HEK293 (cell line): ENCODE data around the gene APLP1.

Experiments used
- CTCF ChIA-PET: fragments of 350-600 bp; formaldehyde crosslinking; extraction: SDS; loops from one replicate; lab custom pipeline; 2021; ENCODE audit warnings: antibody characterized with exemption; lab: Yijun Ruan, JAX
- POLR2A ChIA-PET: fragments of 300-600 bp; formaldehyde crosslinking; extraction: SDS; loops from one replicate; lab custom pipeline; 2020; ENCODE audit warnings: antibody characterized with exemption, inconsistent platforms; lab: Yijun Ruan, JAX
- H3K27ac ChIP-seq: fragments of 200-500 bp; sonication (Bioruptor generic); 2 replicates; pipeline ENCODE4 v1.5.1; 2014; ENCODE audit warnings: low read depth, low read length, control low read depth, inconsistent platforms; ENCODE audit errors: extremely low read depth
- H3K36me3 ChIP-seq, 2 experiments: fragments of 200-500 bp in 1 of 2; sonication (Bioruptor generic) in 1 of 2; 1 replicate in 1 of 2; 2 replicates in 1 of 2; pipeline ENCODE4 v1.5.1; 2014 to 2017; ENCODE audit warnings: inconsistent platforms in 2 of 2, low read length in 2 of 2; ENCODE audit not compliant: control insufficient read depth in 2 of 2, insufficient read depth in 1 of 2
- H3K4me1 ChIP-seq: fragments of 200-500 bp; sonication (Bioruptor generic); 2 replicates; pipeline ENCODE4 v1.5.1; 2014; ENCODE audit warnings: mild to moderate bottlenecking, low read length, inconsistent platforms; ENCODE audit not compliant: control insufficient read depth, insufficient read depth
- H3K4me3 ChIP-seq: 2 replicates; pipeline ENCODE4 v1.5.1; 2011; ENCODE audit warnings: low read depth, mild to moderate bottlenecking, control low read depth, low read length, moderate library complexity
- H3K9me3 ChIP-seq: fragments of 200-500 bp; sonication (Bioruptor generic); 2 replicates; pipeline ENCODE4 v1.5.1; 2014; ENCODE audit warnings: low read depth, low read length, inconsistent platforms; ENCODE audit not compliant: control insufficient read depth, insufficient read depth
- EGR2 ChIP-seq: fragments of 450-650 bp; formaldehyde crosslinking; IDR thresholded peaks from 2 replicates; pipeline ENCODE4 v1.5.1; 2016; ENCODE audit warnings: low read depth, missing biosample characterization, missing genetic modification characterization
- IKZF3 ChIP-seq: fragments of 450-650 bp; IDR thresholded peaks from 2 replicates; pipeline ENCODE4 v1.5.0; 2018; ENCODE audit warnings: missing biosample characterization, mild to moderate bottlenecking, missing genetic modification characterization, moderate library complexity
- PRDM1 ChIP-seq: fragments of 450-650 bp; formaldehyde crosslinking; IDR thresholded peaks from 2 replicates; pipeline ENCODE4; 2016; ENCODE audit warnings: missing biosample characterization, missing genetic modification characterization
- PRDM2 ChIP-seq: fragments of 450-650 bp; formaldehyde crosslinking; IDR thresholded peaks from 2 replicates; pipeline ENCODE4 v1.5.1; 2016; ENCODE audit warnings: missing biosample characterization, missing genetic modification characterization, borderline replicate concordance
- SCRT2 ChIP-seq: fragments of 450-650 bp; formaldehyde crosslinking; IDR thresholded peaks from 2 replicates; pipeline ENCODE4 v1.5.1; 2016; ENCODE audit warnings: missing biosample characterization, missing genetic modification characterization
- SP3 ChIP-seq: fragments of 450-650 bp; formaldehyde crosslinking; IDR thresholded peaks from 2 replicates; pipeline ENCODE4 v1.5.1; 2016; ENCODE audit warnings: missing biosample characterization, missing genetic modification characterization
- SP7 ChIP-seq: fragments of 450-650 bp; formaldehyde crosslinking; IDR thresholded peaks from 2 replicates; pipeline ENCODE4 v1.5.1; 2016; ENCODE audit warnings: missing biosample characterization, missing genetic modification characterization
- ZBTB17 ChIP-seq: fragments of 450-650 bp; formaldehyde crosslinking; IDR thresholded peaks from 2 replicates; pipeline ENCODE4 v1.5.1; 2016; ENCODE audit warnings: missing biosample characterization, missing genetic modification characterization
- ZBTB20 ChIP-seq: fragments of 450-650 bp; formaldehyde crosslinking; IDR thresholded peaks from 2 replicates; pipeline ENCODE4 v1.5.1; 2016; ENCODE audit warnings: missing biosample characterization, missing genetic modification characterization
- ZNF121 ChIP-seq: fragments of 450-650 bp; formaldehyde crosslinking; IDR thresholded peaks from 2 replicates; pipeline ENCODE4 v1.5.1; 2016; ENCODE audit warnings: missing biosample characterization, missing genetic modification characterization
- ZNF132 ChIP-seq: fragments of 450-650 bp; formaldehyde crosslinking; IDR thresholded peaks from 2 replicates; pipeline ENCODE4 v1.5.1; 2017; ENCODE audit warnings: missing biosample characterization, missing genetic modification characterization, borderline replicate concordance
- ZNF146 ChIP-seq: fragments of 450-650 bp; formaldehyde crosslinking; IDR thresholded peaks from 2 replicates; pipeline ENCODE4 v1.5.1; 2016; ENCODE audit warnings: missing biosample characterization, missing genetic modification characterization
- ZNF148 ChIP-seq: fragments of 450-650 bp; formaldehyde crosslinking; IDR thresholded peaks from 2 replicates; pipeline ENCODE4 v1.5.0; 2017; ENCODE audit warnings: missing biosample characterization, missing genetic modification characterization, borderline replicate concordance
- ZNF155 ChIP-seq: fragments of 450-650 bp; formaldehyde crosslinking; IDR thresholded peaks from 2 replicates; pipeline ENCODE4 v1.5.1; 2016; ENCODE audit warnings: missing biosample characterization, missing genetic modification characterization
- ZNF223 ChIP-seq: fragments of 450-650 bp; formaldehyde crosslinking; IDR thresholded peaks from 2 replicates; pipeline ENCODE4 v1.5.1; 2016; ENCODE audit warnings: missing biosample characterization, missing genetic modification characterization
- ZNF501 ChIP-seq: fragments of 450-650 bp; formaldehyde crosslinking; IDR thresholded peaks from 2 replicates; pipeline ENCODE4 v1.5.1; 2016; ENCODE audit warnings: missing biosample characterization, missing genetic modification characterization
- ZNF600 ChIP-seq: fragments of 450-650 bp; formaldehyde crosslinking; IDR thresholded peaks from 2 replicates; pipeline ENCODE4 v1.5.1; 2016; ENCODE audit warnings: missing biosample characterization, missing genetic modification characterization
- ZNF610 ChIP-seq: fragments of 450-650 bp; formaldehyde crosslinking; IDR thresholded peaks from 2 replicates; pipeline ENCODE4 v1.5.1; 2016; ENCODE audit warnings: missing biosample characterization, missing genetic modification characterization, borderline replicate concordance
- ZNF629 ChIP-seq: fragments of 450-650 bp; formaldehyde crosslinking; IDR thresholded peaks from 2 replicates; pipeline ENCODE4 v1.5.1; 2017; ENCODE audit warnings: missing biosample characterization, missing genetic modification characterization
- ZNF791 ChIP-seq: fragments of 450-650 bp; formaldehyde crosslinking; IDR thresholded peaks from 2 replicates; pipeline ENCODE4 v1.5.1; 2016; ENCODE audit warnings: missing biosample characterization, missing genetic modification characterization
- ZSCAN23 ChIP-seq: fragments of 450-650 bp; formaldehyde crosslinking; IDR thresholded peaks from 2 replicates; pipeline ENCODE4 v1.5.1; 2016; ENCODE audit warnings: missing biosample characterization, missing genetic modification characterization
- TF ChIP-seq, protein P1 (sequence below): IDR thresholded peaks from 2 replicates; pipeline ENCODE4 v1.6.1; 2011; ENCODE audit warnings: mild to moderate bottlenecking, low read depth, low read length, borderline replicate concordance
- TF ChIP-seq, protein P2 (sequence below): fragments of 450-650 bp; formaldehyde crosslinking; IDR thresholded peaks from 2 replicates; pipeline ENCODE4 v1.5.1; 2016; ENCODE audit warnings: missing biosample characterization, missing genetic modification characterization
- TF ChIP-seq, protein P3 (sequence below): fragments of 450-650 bp; formaldehyde crosslinking; IDR thresholded peaks from 2 replicates; pipeline ENCODE4 v1.5.1; 2016; ENCODE audit warnings: missing biosample characterization, missing genetic modification characterization

Gene APLP1

GRCh38 chr19:35845215-35846037 is 22.9 kb upstream of the APLP1 start:
- CTCF ChIA-PET = interaction anchor here (0.5 to 1.3 kb wide), 12 partner anchors 9 to 936 kb away, joined by 3 to 6 read pairs (median 4); partner anchors contain the start of gene WDR62
- H3K4me3 ChIP-seq = peak overlapping the region; percentile 31
- peaks cover 19% of the 10 kb centered on the region for H3K4me1 ChIP-seq
- no peaks in the 10 kb centered on the region for H3K36me3 ChIP-seq
- H3K27ac ChIP-seq = no peak overlapping the region
- no peaks in the 10 kb centered on the region; the same call in 1 of the 2 replicates for H3K9me3 ChIP-seq
- POLR2A ChIA-PET = interaction anchor here (0.5 to 1.2 kb wide), 7 partner anchors 10 to 105 kb away, joined by 3 read pairs; partner anchors contain the start of genes LIN37, PSENEN and U2AF1L4
- TF ChIP-seq ZNF629 (tag by site-specific recombination) (0 out of 2 replicates have a peak, but pooled peaks have one; percentile 49), EGR2 (tag by site-specific recombination) (peak; percentile 85), ZNF600 (peak; percentile 72; the same call in 1 of the 2 replicates), ZNF121 (tag by site-specific recombination) (peak; percentile 92), PRDM2 (no peak), ZNF146 (tag by site-specific recombination) (no peak), ZBTB20 (peak; percentile 91), ZNF610 (tag by site-specific recombination) (peak; percentile 63; the same call in 1 of the 2 replicates), IKZF3 (tag by site-specific recombination) (peak; percentile 56; the same call in 1 of the 2 replicates), PRDM1 (tag by site-specific recombination) (peak; percentile 90), SCRT2 (tag by site-specific recombination) (peak; percentile 89), ZNF132 (no peak), ZNF155 (tag by site-specific recombination) (no peak), ZNF501 (tag by site-specific recombination) (peak; percentile 54; the same call in 1 of the 2 replicates), ZNF148 (tag by site-specific recombination) (no peak), ZNF791 (tag by site-specific recombination) (no peak), SP3 (tag by site-specific recombination) (peak; percentile 99), ZNF223 (no peak), SP7 (tag by site-specific recombination) (peak; percentile 81; the same call in 1 of the 2 replicates), ZSCAN23 (tag by site-specific recombination) (no peak), ZBTB17 (tag by site-specific recombination) (peak; percentile 91)
- TF ChIP-seq, protein P1, sequence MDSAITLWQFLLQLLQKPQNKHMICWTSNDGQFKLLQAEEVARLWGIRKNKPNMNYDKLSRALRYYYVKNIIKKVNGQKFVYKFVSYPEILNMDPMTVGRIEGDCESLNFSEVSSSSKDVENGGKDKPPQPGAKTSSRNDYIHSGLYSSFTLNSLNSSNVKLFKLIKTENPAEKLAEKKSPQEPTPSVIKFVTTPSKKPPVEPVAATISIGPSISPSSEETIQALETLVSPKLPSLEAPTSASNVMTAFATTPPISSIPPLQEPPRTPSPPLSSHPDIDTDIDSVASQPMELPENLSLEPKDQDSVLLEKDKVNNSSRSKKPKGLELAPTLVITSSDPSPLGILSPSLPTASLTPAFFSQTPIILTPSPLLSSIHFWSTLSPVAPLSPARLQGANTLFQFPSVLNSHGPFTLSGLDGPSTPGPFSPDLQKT = no peak
- TF ChIP-seq, protein P2, sequence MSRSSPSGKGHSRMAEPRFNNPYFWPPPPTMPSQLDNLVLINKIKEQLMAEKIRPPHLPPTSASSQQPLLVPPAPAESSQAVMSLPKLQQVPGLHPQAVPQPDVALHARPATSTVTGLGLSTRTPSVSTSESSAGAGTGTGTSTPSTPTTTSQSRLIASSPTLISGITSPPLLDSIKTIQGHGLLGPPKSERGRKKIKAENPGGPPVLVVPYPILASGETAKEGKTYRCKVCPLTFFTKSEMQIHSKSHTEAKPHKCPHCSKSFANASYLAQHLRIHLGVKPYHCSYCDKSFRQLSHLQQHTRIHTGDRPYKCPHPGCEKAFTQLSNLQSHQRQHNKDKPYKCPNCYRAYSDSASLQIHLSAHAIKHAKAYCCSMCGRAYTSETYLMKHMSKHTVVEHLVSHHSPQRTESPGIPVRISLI (tag by site-specific recombination) = peak; percentile 95
- TF ChIP-seq, protein P3, sequence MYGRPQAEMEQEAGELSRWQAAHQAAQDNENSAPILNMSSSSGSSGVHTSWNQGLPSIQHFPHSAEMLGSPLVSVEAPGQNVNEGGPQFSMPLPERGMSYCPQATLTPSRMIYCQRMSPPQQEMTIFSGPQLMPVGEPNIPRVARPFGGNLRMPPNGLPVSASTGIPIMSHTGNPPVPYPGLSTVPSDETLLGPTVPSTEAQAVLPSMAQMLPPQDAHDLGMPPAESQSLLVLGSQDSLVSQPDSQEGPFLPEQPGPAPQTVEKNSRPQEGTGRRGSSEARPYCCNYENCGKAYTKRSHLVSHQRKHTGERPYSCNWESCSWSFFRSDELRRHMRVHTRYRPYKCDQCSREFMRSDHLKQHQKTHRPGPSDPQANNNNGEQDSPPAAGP (tag by site-specific recombination) = peak; percentile 79
